Muscle of back (tissue), 11 donors: ENCODE measurements around the gene ZSWIM7. TPM values are rescaled to one million over a fixed set of nuclear protein-coding genes. Genes with fewer than 3 reads are reported as not detected.
A peak's percentile ranks its signal among the peaks of the same experiment; 100 is the strongest.
"Not testable (repeated sequence)": the region's sequence is repeated elsewhere in the genome, so short reads cannot be mapped to it uniquely, and the experiment has no call there.

ENCODE experiments used
- DNase-seq, 3 donors: peaks; one replicate each; pipeline versions ENCODE4 v3.0.0 to v3.0.0-alpha.2; 2013
- polyA plus RNA-seq, 10 donors: library from polyadenylated mRNA; unstranded; fragments of 120-200 nt; gene quantifications; one replicate each; pipeline ENCODE4 v1.2.1, GENCODE V29; 2013; ENCODE audit not compliant: insufficient read length in 10 of 10

ZSWIM7 gene
- polyA plus RNA-seq, 10 donors = 28.6 to 47.8 (median 37.2) TPM

DNA sequence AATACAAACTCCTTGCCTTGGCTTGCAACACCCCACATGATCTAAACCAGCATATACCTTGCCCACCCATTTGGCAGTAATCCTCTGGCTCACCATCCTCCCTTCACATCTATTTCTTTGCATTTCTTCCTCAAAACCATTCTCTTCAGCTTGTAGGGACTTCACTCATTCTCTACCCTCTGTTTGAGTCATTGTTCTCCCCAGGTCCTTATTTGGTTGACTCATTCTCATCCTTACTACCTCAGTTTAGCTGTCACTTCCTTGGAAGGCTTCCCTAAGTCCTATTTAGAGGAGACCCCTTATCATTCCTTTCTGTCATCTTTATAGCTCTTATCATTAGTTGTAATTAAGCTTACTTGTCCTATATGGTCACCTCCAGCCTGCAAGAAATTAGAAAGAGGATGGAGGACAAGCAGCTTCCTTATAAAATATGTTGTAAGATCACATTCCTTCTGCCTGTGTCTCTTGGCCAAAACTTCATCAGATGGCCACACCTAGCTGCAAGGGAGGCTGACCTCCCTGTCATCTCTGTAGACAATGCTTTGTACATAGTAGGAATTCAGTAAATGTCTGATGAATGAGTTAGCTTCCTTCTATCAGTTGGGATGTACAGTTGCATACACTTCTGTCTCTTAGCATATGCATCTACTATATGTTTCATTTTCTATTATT is 1.9 kb upstream of the ZSWIM7 start:
- no peak for DNase-seq

DNA sequence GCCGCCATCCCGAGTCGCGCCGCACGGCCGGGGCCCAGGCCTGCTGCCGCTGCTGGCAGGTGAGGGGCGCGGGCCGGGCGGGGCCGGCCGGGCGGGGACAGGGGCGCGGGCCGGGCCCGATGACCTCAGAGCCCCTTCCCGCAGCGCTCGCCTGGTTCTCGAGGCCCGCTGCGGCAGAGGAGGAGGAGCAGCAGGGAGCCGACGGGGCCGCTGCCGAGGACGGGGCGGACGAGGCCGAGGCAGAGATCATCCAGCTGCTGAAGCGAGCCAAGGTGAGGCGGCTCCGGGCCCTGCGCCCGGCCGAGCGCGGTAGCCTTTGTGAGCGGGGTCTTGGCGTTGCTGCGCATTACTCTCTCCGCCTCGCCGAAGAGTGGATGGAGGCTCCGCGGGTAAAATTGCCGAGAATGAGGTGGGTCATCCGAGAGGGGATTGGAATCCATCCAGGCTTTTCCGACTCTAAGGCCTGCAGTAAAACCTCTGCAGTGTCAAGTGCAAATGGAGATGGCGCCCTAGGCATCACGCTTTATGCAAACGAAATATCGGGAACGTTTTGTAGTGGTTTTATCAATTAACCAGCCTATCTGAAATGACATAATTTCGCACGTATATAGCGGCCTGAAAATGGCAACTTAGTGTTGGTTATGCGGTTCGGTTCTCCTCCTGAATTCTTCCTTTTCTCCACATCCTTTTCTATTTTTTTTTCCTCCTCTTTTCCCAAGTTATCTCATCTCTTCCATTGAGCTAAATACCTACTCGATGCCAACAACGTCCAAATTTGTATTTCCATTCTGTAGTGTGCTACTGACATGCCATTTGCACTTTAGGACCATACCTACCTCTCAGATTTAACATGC is 697 bp upstream of the ZSWIM7 start:
- peak; percentile 11 to 82 (median 66) for DNase-seq

DNA sequence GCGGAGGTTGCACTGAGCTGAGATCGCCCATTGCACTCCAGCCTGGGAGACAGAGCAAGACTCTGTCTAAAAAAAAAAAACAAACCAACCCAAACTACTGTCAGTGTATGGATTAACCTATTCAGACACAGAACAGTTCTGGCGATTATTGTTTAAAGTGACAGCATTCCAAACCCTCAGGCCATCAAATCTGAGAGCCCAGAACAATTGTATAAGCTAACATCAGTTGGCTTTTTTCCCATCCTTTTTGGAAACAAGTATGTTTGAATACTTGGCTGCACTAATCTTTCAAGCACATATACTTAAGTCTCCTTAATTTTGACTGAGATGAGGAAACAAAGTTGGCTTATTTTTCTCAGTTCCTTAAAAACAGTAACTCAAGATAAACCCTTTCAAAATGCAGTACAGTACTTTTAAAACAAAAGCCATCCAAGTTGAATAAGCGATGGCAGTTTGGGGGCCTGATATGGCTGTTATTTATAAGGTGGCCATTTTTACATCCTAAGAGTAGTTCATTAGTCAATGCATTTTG is 1.4 kb downstream of the ZSWIM7 start:
- no peak for DNase-seq

DNA sequence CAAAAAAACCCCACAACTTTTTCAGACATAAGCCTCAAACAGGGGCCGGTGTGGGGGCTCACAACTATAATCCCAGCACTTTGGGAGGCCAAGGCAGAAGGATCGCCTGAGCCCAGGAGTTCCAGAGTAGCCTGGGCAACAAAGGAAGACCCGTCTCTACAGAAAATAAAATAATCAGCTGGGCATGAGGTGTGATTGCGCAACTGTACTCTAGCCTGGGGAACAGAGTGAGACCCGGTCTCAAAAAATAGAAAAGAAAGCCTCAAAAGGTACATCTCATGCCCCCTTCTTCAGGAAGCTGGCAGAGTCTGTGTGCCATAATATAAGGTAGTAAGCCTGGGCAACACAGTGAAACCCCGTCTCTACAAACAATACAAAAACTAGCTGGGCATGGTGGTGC is 3.2 kb downstream of the ZSWIM7 start:
- DNase-seq = no peak

DNA sequence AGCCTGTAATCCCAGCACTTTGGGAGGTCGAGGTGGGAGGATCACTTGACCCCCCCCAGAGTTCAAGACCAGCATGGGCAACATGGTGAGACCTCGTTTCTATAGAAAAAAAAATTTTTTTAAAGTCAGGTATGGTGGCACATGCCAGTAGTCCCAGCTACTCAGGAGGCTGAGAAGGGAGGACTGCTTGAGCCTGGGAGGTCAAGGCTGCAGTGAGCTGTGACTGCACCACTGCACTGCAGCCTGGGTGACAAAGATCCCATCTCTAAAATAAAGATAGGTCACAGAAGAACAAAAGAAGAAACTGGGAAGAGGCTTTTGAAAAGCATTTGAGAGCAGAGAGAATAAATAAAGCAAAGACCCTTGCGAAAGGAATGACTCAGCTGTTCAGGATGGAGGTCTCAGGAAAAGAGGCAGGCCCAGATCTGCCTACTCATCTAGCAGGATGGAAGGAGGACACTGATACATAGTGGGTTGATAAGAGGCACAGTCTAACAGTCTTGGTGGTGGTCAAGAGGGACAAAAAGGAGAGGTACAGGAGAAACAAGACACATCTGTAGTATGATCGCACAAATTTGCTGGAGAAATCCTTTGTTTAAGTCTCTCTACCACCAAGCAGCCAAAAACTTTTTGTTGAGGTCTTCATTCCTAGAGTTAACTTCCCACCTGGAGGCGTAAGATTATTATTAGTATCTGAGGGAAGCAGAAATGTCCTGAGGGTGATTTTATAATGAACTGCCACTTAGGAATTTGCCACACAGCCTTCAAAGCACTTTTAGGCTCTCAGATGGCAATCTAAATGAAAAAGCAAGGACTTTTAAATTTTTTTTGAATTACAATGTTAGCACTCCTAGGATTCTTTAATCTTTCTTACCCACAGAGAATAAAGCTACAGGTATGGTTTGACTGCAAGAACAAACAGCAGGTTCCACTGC is 17.6 kb downstream of the ZSWIM7 start:
- peak in 1 of 3 donors; percentile 12 for DNase-seq

DNA sequence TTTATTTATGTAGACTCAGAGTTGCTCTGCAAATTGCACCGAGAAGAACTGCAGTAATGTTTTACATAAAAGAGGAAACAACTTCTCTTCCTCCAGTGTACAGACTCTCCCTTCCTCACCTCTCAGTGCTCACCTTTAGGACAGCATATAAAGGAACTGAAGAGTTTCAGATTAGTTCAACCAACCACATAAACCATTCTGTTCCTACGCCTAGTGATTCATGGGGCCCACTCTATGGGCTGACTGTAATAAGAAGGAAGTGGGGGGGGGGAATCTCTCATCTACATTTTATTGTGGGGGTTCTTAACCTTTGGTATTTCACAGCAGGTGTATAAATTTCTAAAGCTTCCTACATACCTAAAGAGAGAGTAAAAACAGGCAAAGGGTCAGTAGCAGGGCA is 18.3 kb downstream of the ZSWIM7 start:
- no peak for DNase-seq

DNA sequence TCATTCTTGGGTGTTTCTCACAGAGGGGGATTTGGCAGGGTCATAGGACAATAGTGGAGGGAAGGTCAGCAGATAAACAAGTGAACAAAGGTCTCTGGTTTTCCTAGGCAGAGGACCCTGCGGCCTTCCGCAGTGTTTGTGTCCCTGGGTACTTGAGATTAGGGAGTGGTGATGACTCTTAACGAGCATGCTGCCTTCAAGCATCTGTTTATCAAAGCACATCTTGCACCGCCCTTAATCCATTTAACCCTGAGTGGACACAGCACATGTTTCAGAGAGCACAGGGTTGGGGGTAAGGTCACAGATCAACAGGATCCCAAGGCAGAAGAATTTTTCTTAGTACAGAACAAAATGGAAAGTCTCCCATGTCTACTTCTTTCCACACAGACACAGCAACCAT is 20.5 kb downstream of the ZSWIM7 start:
- not testable (repeated sequence) for DNase-seq

DNA sequence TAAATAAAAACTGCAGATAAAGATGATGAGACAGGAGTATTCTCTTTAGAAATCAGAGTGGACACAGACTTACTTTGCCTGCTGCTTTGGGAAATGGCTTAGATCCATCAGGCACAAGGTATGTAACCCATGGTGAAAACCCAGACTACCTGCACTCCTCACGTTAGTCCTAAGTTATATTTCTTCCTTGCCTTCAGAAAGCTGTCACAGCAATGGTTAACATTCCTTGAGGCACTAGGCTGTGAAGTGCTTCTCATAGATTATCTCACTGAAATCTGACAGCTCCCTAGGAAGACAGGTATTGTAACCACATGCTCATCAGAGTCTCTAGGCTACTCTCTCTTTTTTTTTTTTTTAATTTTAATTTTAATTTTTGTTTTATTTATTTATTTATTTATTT is 20.9 kb downstream of the ZSWIM7 start:
- no peak for DNase-seq

DNA sequence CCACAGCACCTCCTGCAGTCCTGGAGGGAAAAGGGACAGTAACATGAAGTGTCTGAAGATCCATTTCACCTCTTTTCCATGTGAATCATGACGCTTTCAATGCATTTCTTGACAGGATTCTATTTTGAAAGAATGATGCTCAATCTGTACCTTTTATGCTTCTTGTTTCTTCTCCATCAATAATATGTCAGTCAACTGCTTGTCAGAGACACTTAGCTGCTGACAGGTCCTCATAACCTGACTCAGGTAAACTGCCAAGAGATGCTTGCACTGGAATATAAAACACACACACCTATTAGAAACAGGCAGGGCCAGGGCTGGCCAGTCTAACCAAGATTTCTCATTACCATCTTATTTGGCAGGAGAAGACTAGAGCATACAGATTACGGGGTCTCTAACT is 21.6 kb downstream of the ZSWIM7 start:
- DNase-seq = no peak

DNA sequence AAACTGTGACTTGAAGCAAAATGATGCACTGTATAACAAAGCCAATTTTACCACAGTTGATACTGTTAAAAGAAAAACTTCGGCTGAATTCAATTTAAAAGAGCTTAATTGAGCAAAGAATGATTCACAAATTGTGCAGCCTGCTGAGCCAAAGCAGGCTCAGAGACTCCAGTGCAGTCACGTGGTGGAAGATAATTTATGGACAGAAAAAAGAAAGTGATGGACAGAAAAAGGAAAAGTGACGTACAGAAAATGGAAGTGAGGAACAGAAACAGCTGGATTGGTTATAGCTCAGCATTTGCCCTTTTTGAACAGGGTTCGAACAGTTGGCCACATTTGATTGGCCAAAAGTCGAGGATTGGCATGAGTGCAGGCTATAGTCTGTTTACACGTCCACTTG is 25.7 kb downstream of the ZSWIM7 start:
- no peak for DNase-seq

DNA sequence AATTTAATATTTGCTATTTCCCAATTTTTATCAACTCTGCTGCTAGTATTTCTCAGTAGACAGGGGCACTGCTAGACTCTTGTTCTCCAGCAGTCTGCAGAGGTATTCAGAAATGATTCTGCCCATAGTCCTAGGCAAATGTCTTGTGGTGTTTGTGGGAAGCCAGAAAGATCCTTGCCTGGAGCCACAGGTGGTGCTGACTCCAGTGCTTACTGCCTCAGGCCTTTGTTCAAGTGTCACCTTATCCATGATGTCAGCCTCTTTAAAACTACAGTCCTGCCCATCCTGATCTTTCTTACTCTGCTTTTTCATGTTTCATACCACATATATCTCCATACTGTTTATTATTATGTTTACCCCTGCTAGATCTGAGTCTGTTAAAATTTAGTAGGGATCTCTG is 26.5 kb downstream of the ZSWIM7 start:
- no peak for DNase-seq

DNA sequence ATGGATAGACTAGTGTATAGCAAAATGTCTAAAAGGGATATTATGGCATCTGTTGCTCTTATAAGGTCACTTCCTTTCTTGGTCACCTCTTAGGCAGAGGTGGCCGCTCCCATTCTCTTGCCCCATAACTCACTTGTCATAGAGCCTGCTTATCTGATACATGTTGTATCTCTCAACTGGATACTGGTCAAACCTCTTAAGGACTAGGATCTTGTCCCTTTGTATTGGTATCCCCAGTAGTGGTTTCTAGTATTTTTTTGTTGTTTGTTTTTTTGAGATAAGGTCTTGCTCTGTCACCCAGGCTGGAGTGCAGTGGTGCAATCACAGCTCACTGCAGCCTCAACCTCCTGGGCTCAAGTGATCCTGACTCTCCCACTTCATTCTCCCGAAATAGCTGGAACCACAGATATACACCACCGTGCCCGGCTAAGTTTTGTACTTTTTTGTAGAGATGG is 27.0 kb downstream of the ZSWIM7 start:
- DNase-seq = no peak

DNA sequence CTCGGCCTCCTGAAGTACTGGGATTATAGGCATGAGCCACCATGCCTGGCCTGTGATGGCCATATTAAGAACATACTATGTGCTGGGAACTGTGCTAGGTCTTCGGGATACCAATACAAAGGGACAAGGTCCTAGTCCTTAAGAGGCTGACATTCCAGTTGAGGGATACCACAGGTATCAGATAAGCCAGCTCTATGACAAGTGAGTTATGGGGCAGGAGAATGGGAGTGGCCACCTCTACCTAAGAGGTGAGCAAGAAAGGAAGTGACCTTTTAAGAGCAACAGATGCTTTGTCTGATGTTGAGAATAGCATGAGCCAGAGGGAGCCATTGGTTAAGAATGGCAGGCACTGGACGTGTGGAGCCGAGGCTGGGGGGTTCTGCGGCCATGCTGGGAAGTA is 27.6 kb downstream of the ZSWIM7 start:
- DNase-seq = no peak

DNA sequence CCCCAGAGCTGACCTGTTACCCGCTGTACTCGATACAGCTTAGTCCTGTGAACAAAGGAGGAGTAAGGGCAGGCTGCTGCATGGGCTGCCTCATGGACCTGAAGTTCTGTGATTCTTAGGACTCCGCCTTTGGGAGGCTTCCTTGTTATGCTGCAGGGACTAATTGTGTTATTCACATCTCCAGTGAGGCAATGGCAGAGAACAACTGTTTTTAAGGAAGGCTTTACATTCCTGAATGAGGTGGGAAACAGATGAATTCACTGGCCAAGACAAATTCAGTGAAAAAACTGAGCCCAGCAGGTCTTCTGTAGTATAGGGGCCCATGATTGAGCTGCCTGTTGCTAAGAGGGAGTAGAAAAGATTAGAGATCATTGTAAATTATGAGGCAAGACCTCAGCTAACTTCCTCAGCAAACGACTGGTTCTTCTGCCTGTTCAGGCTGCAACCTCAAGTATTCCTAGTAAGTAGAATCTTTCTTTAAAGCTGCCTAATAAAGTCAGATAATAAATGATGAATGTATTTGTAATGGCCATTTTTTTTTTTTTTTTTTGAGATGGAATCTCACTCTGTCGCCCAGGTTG is 28.3 kb downstream of the ZSWIM7 start:
- no peak for DNase-seq

DNA sequence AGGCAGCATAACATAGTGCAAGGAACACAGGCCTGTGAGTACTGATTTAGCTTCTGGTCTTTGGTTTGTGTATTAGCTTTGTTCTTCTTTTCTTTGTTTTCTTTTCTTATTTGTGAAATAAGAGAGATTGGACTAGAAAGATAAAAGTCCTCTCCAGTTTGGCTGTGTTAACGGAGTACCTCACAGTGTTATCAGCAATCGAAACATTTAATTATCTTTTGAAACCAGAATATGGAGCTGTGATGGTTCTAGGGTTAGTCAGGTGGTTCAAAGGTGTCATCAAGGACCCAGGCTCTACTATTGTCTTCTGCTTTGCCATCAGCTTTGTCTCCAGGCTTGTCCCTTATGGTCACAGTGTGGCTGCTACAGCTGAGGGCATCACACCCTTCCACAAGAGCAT is 29.0 kb downstream of the ZSWIM7 start:
- no peak for DNase-seq

DNA sequence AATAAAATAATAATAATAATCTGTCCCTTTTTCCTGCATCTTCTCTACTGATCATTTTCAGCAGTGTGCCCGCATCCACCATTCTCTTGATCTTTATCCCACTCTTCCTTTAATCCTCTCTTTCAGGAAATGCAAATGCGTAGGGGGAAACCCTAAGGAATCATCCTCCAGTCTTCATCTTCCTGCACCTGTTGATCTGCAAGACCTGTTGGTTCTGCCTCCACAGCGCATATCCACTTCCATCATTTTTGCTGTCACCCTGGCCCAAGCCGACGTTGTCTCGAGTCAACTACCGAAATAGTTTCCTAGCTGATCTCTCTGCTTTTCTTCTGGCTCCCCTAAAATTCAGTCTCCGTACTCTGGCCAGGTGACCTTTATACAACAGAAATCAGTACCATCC is 30.0 kb downstream of the ZSWIM7 start:
- DNase-seq = no peak

DNA sequence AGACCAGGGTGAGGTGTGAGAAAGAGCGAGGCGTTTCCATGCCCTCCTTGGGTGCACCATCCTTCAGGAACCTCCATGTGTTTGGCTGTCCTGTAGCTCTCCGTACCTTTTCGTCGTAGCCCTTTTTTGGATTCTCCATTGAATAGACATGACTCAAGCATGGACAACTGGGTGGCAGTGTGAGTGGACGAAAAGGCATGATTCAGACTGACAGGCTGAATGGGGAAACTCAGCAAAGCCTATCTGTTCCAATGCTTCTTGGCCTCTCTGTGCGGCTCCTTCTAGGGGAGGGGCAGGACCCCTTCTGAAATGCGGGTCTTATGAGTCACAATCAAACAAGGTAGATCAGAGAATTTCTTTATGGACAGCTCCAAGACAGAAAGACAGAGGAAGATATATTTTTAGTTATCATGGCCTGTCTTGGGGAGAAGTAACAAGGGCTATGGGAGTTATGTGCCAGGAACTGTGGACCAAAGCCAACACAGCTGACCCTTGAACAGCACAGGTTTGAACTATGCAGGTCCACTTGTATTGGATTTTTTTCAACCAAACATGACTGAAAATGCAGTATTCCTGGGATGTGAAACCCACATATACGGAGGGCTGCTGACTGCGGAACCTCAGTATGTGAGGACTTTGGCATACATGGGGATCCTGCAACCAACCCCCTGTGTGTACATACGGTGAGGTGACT is 31.7 kb downstream of the ZSWIM7 start:
- DNase-seq = no peak

DNA sequence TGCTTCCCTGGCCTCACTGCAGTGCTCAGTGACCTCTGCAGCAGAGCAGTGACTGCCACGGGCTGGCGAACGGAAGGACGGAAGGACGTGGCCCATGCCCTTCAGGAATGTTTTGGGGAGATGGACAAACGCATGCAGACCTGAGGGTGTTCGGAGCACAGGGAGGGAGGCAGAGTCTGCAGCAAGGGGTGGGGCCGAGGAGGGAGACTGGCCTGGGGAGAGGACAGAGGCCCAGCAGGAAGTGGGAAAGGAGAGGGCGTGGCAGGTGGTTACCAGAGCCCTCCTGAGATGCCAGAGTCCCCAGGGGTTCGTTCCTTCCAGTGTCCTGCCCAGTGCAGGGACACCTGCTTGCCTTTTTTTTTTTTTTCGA is 32.6 kb downstream of the ZSWIM7 start:
- no peak for DNase-seq

DNA sequence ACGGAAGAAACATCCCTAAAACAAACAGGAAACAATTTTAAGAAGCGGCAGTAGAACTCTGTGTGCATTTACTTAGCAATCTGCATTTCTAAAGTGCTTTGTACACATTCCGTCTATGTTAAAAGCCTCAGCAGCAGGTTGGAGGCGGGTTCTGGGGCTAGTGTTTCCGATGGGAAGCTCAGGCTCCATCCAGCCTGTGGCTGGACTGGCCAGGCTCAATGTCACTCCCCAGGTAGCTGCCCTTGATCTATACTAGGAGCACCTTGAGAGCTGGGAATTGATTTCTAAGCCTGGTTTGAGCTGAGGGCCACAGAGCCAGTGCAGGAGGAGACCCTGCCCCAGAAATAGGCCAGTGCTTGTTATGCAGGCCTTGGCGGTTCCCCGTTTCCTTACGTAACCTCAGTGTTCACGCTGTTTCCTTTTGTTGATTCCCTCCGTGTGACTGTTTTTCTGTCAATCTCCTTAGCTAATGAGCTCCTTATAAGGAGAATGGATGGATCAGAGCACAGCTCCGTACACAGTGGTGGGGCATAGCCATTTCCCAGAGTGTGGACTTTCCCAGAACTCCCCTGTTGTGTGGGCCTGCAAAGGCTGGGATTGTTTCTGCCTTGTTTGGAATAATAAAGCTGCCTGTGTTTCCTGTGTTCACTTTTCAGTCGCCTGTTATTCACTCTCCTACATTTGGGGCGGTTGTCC is 33.2 kb downstream of the ZSWIM7 start:
- peak in 1 of 3 donors; percentile 29 for DNase-seq

DNA sequence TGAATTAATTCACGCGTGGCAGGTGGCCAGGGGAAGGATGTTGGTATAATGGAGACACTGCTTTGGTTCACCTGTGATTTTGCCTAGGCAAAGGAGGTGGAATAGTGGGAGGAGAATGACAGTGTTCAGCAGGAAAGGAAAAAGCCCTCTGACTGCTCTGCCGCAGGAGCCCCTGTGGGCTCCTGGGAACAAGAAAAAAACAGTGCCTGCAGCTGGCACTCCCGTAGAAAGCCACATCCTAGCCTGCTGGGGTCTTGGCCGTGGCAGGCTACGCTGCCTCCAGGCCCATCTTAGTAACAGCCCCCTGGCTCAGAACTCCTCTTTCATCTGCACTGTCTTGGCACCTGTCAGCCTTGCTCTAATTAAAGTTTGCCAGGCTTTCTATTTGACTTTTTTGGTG is 34.0 kb downstream of the ZSWIM7 start:
- no peak for DNase-seq
